Astrocyte (in vitro differentiated cells and primary cell): ENCODE data around the gene CHCHD4.
"Not testable (repeated sequence)": the region's sequence is repeated elsewhere in the genome, so short reads cannot be mapped to it uniquely, and the experiment has no call there.

Experiments used
- EZH2 ChIP-seq: IDR thresholded peaks from 2 replicates; pipeline ENCODE4 v1.6.1; 2012; ENCODE audit warnings: mild to moderate bottlenecking, low read length, inconsistent platforms; ENCODE audit not compliant: insufficient read depth
- TF ChIP-seq, protein P1 (sequence below): IDR thresholded peaks from 2 replicates; pipeline ENCODE4 v1.5.1; 2011; ENCODE audit warnings: low read depth, mild to moderate bottlenecking, inconsistent platforms, low read length, moderate library complexity; ENCODE audit not compliant: insufficient read depth

DNA sequence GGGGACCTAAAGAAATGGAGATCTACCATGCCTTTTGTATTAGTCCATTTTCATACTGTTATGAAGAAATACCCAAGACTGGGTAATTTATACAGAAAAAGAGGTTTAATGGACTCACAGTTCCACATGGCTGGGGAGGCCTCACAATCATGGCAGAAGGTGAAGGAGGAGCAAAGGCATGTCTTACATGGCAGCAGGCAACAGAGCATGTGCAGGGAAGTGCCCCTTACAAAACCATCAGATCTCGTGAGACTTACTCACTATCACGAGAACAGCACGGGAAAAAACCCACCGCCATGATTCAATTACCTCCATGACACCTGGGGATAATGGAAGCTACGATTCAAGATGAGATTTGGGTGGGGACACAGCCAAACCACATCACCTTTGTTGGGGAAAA lies 37.2 kb downstream of the CHCHD4 start:
- TF ChIP-seq, protein P1, sequence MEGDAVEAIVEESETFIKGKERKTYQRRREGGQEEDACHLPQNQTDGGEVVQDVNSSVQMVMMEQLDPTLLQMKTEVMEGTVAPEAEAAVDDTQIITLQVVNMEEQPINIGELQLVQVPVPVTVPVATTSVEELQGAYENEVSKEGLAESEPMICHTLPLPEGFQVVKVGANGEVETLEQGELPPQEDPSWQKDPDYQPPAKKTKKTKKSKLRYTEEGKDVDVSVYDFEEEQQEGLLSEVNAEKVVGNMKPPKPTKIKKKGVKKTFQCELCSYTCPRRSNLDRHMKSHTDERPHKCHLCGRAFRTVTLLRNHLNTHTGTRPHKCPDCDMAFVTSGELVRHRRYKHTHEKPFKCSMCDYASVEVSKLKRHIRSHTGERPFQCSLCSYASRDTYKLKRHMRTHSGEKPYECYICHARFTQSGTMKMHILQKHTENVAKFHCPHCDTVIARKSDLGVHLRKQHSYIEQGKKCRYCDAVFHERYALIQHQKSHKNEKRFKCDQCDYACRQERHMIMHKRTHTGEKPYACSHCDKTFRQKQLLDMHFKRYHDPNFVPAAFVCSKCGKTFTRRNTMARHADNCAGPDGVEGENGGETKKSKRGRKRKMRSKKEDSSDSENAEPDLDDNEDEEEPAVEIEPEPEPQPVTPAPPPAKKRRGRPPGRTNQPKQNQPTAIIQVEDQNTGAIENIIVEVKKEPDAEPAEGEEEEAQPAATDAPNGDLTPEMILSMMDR = not testable (repeated sequence)
- TF ChIP-seq EZH2 = not testable (repeated sequence)
